ENCODE measurements around the gene MACF1. TPM values are rescaled to one million over a fixed set of nuclear protein-coding genes. Genes with fewer than 3 reads are reported as not detected.
A peak's percentile ranks its signal among the peaks of the same experiment; 100 is the strongest.

The MACF1 gene
- total and polyA plus RNA-seq, 4 donors, result 23.3 to 216 (median 51.2) TPM

GRCh38 chr1:39269791-39270342 is 65.4 kb downstream of the MACF1 start:
- Histone ChIP-seq H3K4me3 (ENCODE audit: low read depth in 1 of 3, low read length in 3 of 3) (no peak overlapping the region), H3K36me3 (ENCODE audit: control insufficient read depth in 4 of 4, insufficient read depth in 3 of 4, low read depth in 1 of 4, low read length in 3 of 4) (no peaks in the 10 kb centered on the region), H3K4me1 (ENCODE audit: control insufficient read depth in 4 of 4, insufficient read depth in 4 of 4, low read length in 3 of 4) (peaks cover 2 to 19% (median 15%) of the 10 kb centered on the region in 4 donors), H3K27me3 (ENCODE audit: control insufficient read depth in 4 of 4, insufficient read depth in 4 of 4, low read length in 3 of 4) (no peaks in the 10 kb centered on the region), H3K9me3 (ENCODE audit: control insufficient read depth in 4 of 4, low read length in 3 of 4) (no peaks in the 10 kb centered on the region), H3K27ac (ENCODE audit: low read depth in 1 of 2, low read length in 2 of 2) (no peak overlapping the region), H3K9ac (ENCODE audit: low read depth in 1 of 2, low read length in 2 of 2) (no peak overlapping the region)
- no peak for DNase-seq (ENCODE audit: low spot score)
- TF ChIP-seq TAF1 (conservative IDR thresholded peaks at IDR 0.05) (no peak), ATF3 (IDR thresholded peaks at IDR 0.05) (peak; percentile 85), EGR1 (IDR thresholded peaks at IDR 0.05; ENCODE audit: low read depth in 2 of 2) (no peak), FOXA2 (IDR thresholded peaks at IDR 0.05) (no peak), REST (IDR thresholded peaks at IDR 0.05) (peak; percentile 18), GABPA (IDR thresholded peaks at IDR 0.05 in 1 of 2, conservative IDR thresholded peaks at IDR 0.05 in 1 of 2) (no peak), JUND (IDR thresholded peaks at IDR 0.05) (peak in 1 of 2 donors; percentile 37), RXRA (IDR thresholded peaks at IDR 0.05) (no peak), RAD21 (IDR thresholded peaks at IDR 0.05) (peak in 1 of 2 donors; percentile 10), YY1 (IDR thresholded peaks at IDR 0.05) (no peak), HNF4A (conservative IDR thresholded peaks at IDR 0.05) (peak; percentile 23 to 40), ZBTB33 (IDR thresholded peaks at IDR 0.05) (no peak), SP1 (IDR thresholded peaks at IDR 0.05) (no peak), HNF4G (IDR thresholded peaks at IDR 0.05) (no peak), FOXA1 (IDR thresholded peaks at IDR 0.05) (no peak), NR2F2 (IDR thresholded peaks at IDR 0.05) (no peak), CTCF (IDR thresholded peaks at IDR 0.05; ENCODE audit: low read depth, low read length, missing input control) (no peak)
- TF ChIP-seq, protein P1, sequence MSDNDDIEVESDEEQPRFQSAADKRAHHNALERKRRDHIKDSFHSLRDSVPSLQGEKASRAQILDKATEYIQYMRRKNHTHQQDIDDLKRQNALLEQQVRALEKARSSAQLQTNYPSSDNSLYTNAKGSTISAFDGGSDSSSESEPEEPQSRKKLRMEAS (IDR thresholded peaks at IDR 0.05), result no peak
- WGBS, result 76% methylated on average over 4 of the region's 4 CpGs
